Skeletal muscle satellite cell (primary cell): Measurements from ENCODE around the gene ZW10.

ENCODE experiments used
- H3K27me3 ChIP-seq: 2 replicates; pipeline ENCODE4 v1.7.0; 2013; ENCODE audit warnings: low read length; ENCODE audit not compliant: control insufficient read depth, insufficient read depth
- H3K36me3 ChIP-seq: 2 replicates; pipeline ENCODE4 v1.7.0; 2013; ENCODE audit warnings: mild to moderate bottlenecking, control low read depth, low read length; ENCODE audit not compliant: insufficient read depth
- H3K4me1 ChIP-seq: 2 replicates; pipeline ENCODE4 v1.7.0; 2013; ENCODE audit warnings: low read length; ENCODE audit not compliant: control insufficient read depth, insufficient read depth
- H3K4me2 ChIP-seq: 2 replicates; pipeline ENCODE4 v1.7.0; 2013; ENCODE audit warnings: mild to moderate bottlenecking, low read length
- H3K4me3 ChIP-seq: 2 replicates; pipeline ENCODE4 v1.7.0; 2013; ENCODE audit warnings: low read length
- H3K9ac ChIP-seq: 2 replicates; pipeline ENCODE4 v1.7.0; 2013; ENCODE audit warnings: mild to moderate bottlenecking, low read depth, low read length, moderate library complexity
- H3K9me3 ChIP-seq: replicated peaks from 2 replicates; pipeline ENCODE4 v1.7.0; 2013; ENCODE audit warnings: mild to moderate bottlenecking, control low read depth, low read length

The ZW10 gene

GRCh38 chr11:113760241-113760640 is 13.3 kb downstream of the ZW10 start:
- no peaks in the 10 kb centered on the region for H3K9me3 ChIP-seq
- no peak overlapping the region for H3K4me3 ChIP-seq
- no peak overlapping the region for H3K4me2 ChIP-seq
- peaks cover 41% of the 10 kb centered on the region for H3K36me3 ChIP-seq
- no peak overlapping the region for H3K9ac ChIP-seq
- no peaks in the 10 kb centered on the region for H3K27me3 ChIP-seq
- no peaks in the 10 kb centered on the region for H3K4me1 ChIP-seq

GRCh38 chr11:113752932-113753331 is 20.6 kb downstream of the ZW10 start:
- no peak overlapping the region for H3K4me3 ChIP-seq
- H3K4me1 ChIP-seq: no peaks in the 10 kb centered on the region
- H3K36me3 ChIP-seq: peaks cover 26% of the 10 kb centered on the region
- no peaks in the 10 kb centered on the region for H3K27me3 ChIP-seq
- no peak overlapping the region for H3K9ac ChIP-seq
- H3K4me2 ChIP-seq: no peak overlapping the region
- no peaks in the 10 kb centered on the region for H3K9me3 ChIP-seq

- no peaks in the 10 kb centered on the region for H3K9me3 ChIP-seq
- no peak overlapping the region for H3K4me3 ChIP-seq
- no peaks in the 10 kb centered on the region for H3K27me3 ChIP-seq
- peaks cover 49% of the 10 kb centered on the region for H3K36me3 ChIP-seq
- no peak overlapping the region for H3K9ac ChIP-seq
- no peak overlapping the region for H3K4me2 ChIP-seq
- no peaks in the 10 kb centered on the region for H3K4me1 ChIP-seq
Observed at GRCh38 chr11:113736323-113736722, 37.2 kb downstream of the ZW10 start.

- Histone ChIP-seq H3K4me3 (no peak overlapping the region), H3K9ac (no peak overlapping the region), H3K9me3 (no peaks in the 10 kb centered on the region), H3K4me2 (no peak overlapping the region), H3K27me3 (no peaks in the 10 kb centered on the region), H3K36me3 (peaks cover 30% of the 10 kb centered on the region), H3K4me1 (peaks cover 23% of the 10 kb centered on the region)
Observed at GRCh38 chr11:113732092-113732491, 41.4 kb downstream of the ZW10 start.

- Histone ChIP-seq H3K36me3 (peaks cover 21% of the 10 kb centered on the region), H3K4me2 (no peak overlapping the region), H3K27me3 (no peaks in the 10 kb centered on the region), H3K9me3 (no peaks in the 10 kb centered on the region), H3K4me3 (no peak overlapping the region), H3K9ac (no peak overlapping the region), H3K4me1 (peaks cover 23% of the 10 kb centered on the region)
Observed at GRCh38 chr11:113730887-113731726, 42.4 kb downstream of the ZW10 start.

GRCh38 chr11:113729456-113729855 is 44.0 kb downstream of the ZW10 start:
- Histone ChIP-seq H3K36me3 (peaks cover 18% of the 10 kb centered on the region), H3K4me1 (peaks cover 23% of the 10 kb centered on the region), H3K27me3 (no peaks in the 10 kb centered on the region)

GRCh38 chr11:113728814-113729213 is 44.7 kb downstream of the ZW10 start:
- Histone ChIP-seq H3K9me3 (no peaks in the 10 kb centered on the region), H3K4me3 (no peak overlapping the region), H3K27me3 (no peaks in the 10 kb centered on the region), H3K36me3 (peaks cover 16% of the 10 kb centered on the region), H3K4me1 (peaks cover 23% of the 10 kb centered on the region), H3K4me2 (no peak overlapping the region), H3K9ac (no peak overlapping the region)

More at GRCh38 chr11:113729456-113729855, 44.0 kb downstream of the ZW10 start:
- Histone ChIP-seq H3K4me2 (no peak overlapping the region), H3K4me3 (no peak overlapping the region), H3K9ac (no peak overlapping the region), H3K9me3 (no peaks in the 10 kb centered on the region)

- H3K36me3 ChIP-seq: no peaks in the 10 kb centered on the region
- peaks cover 23% of the 10 kb centered on the region for H3K4me1 ChIP-seq
- no peak overlapping the region for H3K9ac ChIP-seq
- no peak overlapping the region for H3K4me2 ChIP-seq
- H3K27me3 ChIP-seq: no peaks in the 10 kb centered on the region
- H3K9me3 ChIP-seq: no peaks in the 10 kb centered on the region
- H3K4me3 ChIP-seq: no peak overlapping the region
Observed at GRCh38 chr11:113725913-113726312, 47.6 kb downstream of the ZW10 start.

GRCh38 chr11:113725407-113725806 is 48.1 kb downstream of the ZW10 start:
- Histone ChIP-seq H3K36me3 (no peaks in the 10 kb centered on the region), H3K9me3 (no peaks in the 10 kb centered on the region), H3K4me3 (no peak overlapping the region), H3K27me3 (no peaks in the 10 kb centered on the region), H3K9ac (no peak overlapping the region), H3K4me1 (peaks cover 18% of the 10 kb centered on the region), H3K4me2 (no peak overlapping the region)

GRCh38 chr11:113724778-113725177 is 48.7 kb downstream of the ZW10 start:
- Histone ChIP-seq H3K36me3 (no peaks in the 10 kb centered on the region), H3K9me3 (no peaks in the 10 kb centered on the region), H3K9ac (no peak overlapping the region), H3K4me3 (no peak overlapping the region), H3K4me2 (no peak overlapping the region), H3K4me1 (peaks cover 12% of the 10 kb centered on the region), H3K27me3 (no peaks in the 10 kb centered on the region)

GRCh38 chr11:113723787-113724186 is 49.7 kb downstream of the ZW10 start:
- Histone ChIP-seq H3K4me2 (no peak overlapping the region), H3K27me3 (no peaks in the 10 kb centered on the region), H3K4me3 (no peak overlapping the region), H3K36me3 (no peaks in the 10 kb centered on the region), H3K4me1 (peaks cover 3% of the 10 kb centered on the region), H3K9me3 (no peaks in the 10 kb centered on the region), H3K9ac (no peak overlapping the region)

- Histone ChIP-seq H3K27me3 (no peaks in the 10 kb centered on the region), H3K4me2 (no peak overlapping the region), H3K4me3 (no peak overlapping the region), H3K36me3 (no peaks in the 10 kb centered on the region), H3K9me3 (no peaks in the 10 kb centered on the region), H3K4me1 (no peaks in the 10 kb centered on the region), H3K9ac (no peak overlapping the region)
Observed at GRCh38 chr11:113722934-113723333, 50.6 kb downstream of the ZW10 start.
